ENCODE data around the gene DSTN. TPM values are rescaled to one million over a fixed set of nuclear protein-coding genes. Genes with fewer than 3 reads are reported as not detected.

The DSTN gene
- total and polyA plus RNA-seq, 9 of the 15 experiments (the other 6 are each of a cell fraction or from before 2014, with no cell fraction given), result 25.7 to 88.3 (median 61.0) TPM

DNA sequence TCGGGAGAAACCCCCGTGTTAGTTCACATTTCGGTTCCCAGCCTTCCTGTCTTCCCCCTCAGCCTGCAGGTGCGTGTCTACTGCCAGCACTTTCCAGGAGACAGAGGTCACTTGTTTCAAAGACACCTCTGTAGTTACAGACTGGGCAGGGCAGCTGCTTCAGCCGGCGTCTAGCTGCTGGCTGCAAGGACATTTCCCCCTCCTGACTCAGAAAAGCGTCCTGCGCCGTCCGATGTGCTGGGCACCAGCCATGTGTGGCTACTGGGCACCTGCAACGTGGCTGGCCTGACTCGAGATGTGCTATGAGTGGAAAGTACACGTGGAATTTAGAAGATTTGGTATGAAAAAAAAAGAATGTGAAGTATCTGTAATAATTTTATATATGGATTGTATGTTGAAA, 74.6 kb downstream of the DSTN start (continued):
- TF ChIP-seq, protein P1, sequence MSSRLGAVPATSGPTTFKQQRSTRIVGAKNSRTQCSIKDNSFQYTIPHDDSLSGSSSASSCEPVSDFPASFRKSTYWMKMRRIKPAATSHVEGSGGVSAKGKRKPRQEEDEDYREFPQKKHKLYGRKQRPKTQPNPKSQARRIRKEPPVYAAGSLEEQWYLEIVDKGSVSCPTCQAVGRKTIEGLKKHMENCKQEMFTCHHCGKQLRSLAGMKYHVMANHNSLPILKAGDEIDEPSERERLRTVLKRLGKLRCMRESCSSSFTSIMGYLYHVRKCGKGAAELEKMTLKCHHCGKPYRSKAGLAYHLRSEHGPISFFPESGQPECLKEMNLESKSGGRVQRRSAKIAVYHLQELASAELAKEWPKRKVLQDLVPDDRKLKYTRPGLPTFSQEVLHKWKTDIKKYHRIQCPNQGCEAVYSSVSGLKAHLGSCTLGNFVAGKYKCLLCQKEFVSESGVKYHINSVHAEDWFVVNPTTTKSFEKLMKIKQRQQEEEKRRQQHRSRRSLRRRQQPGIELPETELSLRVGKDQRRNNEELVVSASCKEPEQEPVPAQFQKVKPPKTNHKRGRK (tag; IDR thresholded peaks at IDR 0.05), result no peak
- TF ChIP-seq, protein P2, sequence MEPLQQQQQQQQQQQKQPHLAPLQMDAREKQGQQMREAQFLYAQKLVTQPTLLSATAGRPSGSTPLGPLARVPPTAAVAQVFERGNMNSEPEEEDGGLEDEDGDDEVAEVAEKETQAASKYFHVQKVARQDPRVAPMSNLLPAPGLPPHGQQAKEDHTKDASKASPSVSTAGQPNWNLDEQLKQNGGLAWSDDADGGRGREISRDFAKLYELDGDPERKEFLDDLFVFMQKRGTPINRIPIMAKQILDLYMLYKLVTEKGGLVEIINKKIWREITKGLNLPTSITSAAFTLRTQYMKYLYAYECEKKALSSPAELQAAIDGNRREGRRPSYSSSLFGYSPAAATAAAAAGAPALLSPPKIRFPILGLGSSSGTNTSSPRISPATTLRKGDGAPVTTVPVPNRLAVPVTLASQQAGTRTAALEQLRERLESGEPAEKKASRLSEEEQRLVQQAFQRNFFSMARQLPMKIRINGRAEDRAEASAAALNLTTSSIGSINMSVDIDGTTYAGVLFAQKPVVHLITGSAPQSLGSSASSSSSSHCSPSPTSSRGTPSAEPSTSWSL (CRISPR knock-in tag; IDR thresholded peaks at IDR 0.05; ENCODE audit: borderline replicate concordance), result no peak
- no peak for TF ChIP-seq ZNF785 (CRISPR knock-in tag; IDR thresholded peaks at IDR 0.05)

- H4K20me1 ChIP-seq (replicated peaks; ENCODE audit: control insufficient read depth, insufficient read depth, low read length), result peaks cover 6% of the 10 kb centered on the region
- ChIA-PET POLR2A (interaction anchor here (0.7 kb wide), 1 partner anchor 209 kb away, joined by 3 read pairs; no protein-coding TSS in a partner anchor), CTCF (ENCODE audit: low intra/inter-chr PET ratio) (no interaction called here)
Measured at GRCh38 chr20:17645010-17645409, 75.1 kb downstream of the DSTN start.

More at GRCh38 chr20:17645010-17645409, 75.1 kb downstream of the DSTN start:
- H3K36me3 ChIP-seq (ENCODE audit: control insufficient read depth, insufficient read depth, low read length), result 0 out of 3 replicates have a peak, but pooled peaks cover 12% of the 10 kb centered on the region
- no peak overlapping the region for H3K4me3 ChIP-seq
- in situ Hi-C loops (cut with MboI) (no loop called here), intact Hi-C loops (cut with micrococcal nuclease) (no loop called here)
- no peak overlapping the region for H2AFZ ChIP-seq (ENCODE audit: low read depth, low read length)
- H3K9ac ChIP-seq (ENCODE audit: insufficient read depth in 1 of 2, low read depth in 2 of 2, low read length in 2 of 2), result no peak overlapping the region
- H3K4me1 ChIP-seq (replicated peaks in 1 of 2; ENCODE audit: control insufficient read depth in 2 of 2, insufficient read depth in 2 of 2, low read length in 2 of 2), result peaks cover 0 to 15% of the 10 kb centered on the region in 2 experiments; a peak in 2 of 5 replicates
- ATAC-seq (no peak), DNase-seq (ENCODE audit: extremely low read depth in 1 of 4, low spot score in 3 of 4) (no peak), FAIRE-seq (no peak)
- no peaks in the 10 kb centered on the region; the same call in 2 of the 3 replicates for H3K79me2 ChIP-seq (ENCODE audit: control insufficient read depth, insufficient read depth, low read length)
- H3K27me3 ChIP-seq (ENCODE audit: control insufficient read depth in 2 of 2, insufficient read depth in 2 of 2, low read length in 2 of 2), result no peaks in the 10 kb centered on the region
- H3K4me2 ChIP-seq (ENCODE audit: insufficient read depth, low read length), result no peak overlapping the region
- BruUV-seq (replicated peaks), result no TSS peak
- WGBS (ENCODE audit: insufficient coverage, low coverage, missing lambda C conversion rate), result 96% methylated on average over 11 of the region's 14 CpGs
- H3K9me1 ChIP-seq (ENCODE audit: control insufficient read depth, insufficient read depth, low read length), result peaks cover 4% of the 10 kb centered on the region
- no peak for TF ChIP-seq STAT5B (CRISPR knock-in tag; IDR thresholded peaks at IDR 0.05)
- TF ChIP-seq EP300 (IDR thresholded peaks at IDR 0.05; ENCODE audit: low read length), result no peak
- no peak for TF ChIP-seq ZNF518B (CRISPR knock-in tag; IDR thresholded peaks at IDR 0.05)
- TF ChIP-seq ZNF79 (CRISPR knock-in tag; IDR thresholded peaks at IDR 0.05; ENCODE audit: low read depth), result no peak
- TF ChIP-seq, protein P3, sequence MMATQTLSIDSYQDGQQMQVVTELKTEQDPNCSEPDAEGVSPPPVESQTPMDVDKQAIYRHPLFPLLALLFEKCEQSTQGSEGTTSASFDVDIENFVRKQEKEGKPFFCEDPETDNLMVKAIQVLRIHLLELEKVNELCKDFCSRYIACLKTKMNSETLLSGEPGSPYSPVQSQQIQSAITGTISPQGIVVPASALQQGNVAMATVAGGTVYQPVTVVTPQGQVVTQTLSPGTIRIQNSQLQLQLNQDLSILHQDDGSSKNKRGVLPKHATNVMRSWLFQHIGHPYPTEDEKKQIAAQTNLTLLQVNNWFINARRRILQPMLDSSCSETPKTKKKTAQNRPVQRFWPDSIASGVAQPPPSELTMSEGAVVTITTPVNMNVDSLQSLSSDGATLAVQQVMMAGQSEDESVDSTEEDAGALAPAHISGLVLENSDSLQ (IDR thresholded peaks at IDR 0.05), result no peak
- no peak overlapping the region for H3K27ac ChIP-seq (ENCODE audit: extremely low read depth, low read depth, low read length)
- no peaks in the 10 kb centered on the region for H3K9me3 ChIP-seq (replicated peaks; ENCODE audit: control insufficient read depth, insufficient read depth, low read depth, low read length)
